HEK293T (cell line): Measurements from ENCODE around the gene FBXO28.

ENCODE experiments used
- CTCF ChIA-PET: fragments of 350-600 bp; formaldehyde crosslinking; extraction: SDS; loops from one replicate; lab custom pipeline; 2021; ENCODE audit warnings: antibody characterized with exemption, inconsistent platforms; lab: Yijun Ruan, JAX
- POLR2A ChIA-PET: fragments of 350-600 bp; formaldehyde crosslinking; extraction: SDS; loops from one replicate; lab custom pipeline; 2020; ENCODE audit warnings: antibody characterized with exemption, inconsistent platforms; lab: Yijun Ruan, JAX
- DNase-seq: peaks from one replicate; pipeline ENCODE4 v3.0.0; 2012; ENCODE audit warnings: mixed read lengths; ENCODE audit errors: extremely low spot score
- ARNT ChIP-seq: fragments of 450-650 bp; IDR thresholded peaks from 2 replicates; pipeline ENCODE4 v1.6.1; 2017; ENCODE audit warnings: mild to moderate bottlenecking
- BHLHE40 ChIP-seq: fragments of 450-650 bp; IDR thresholded peaks from 2 replicates; pipeline ENCODE4 v1.6.1; 2016; ENCODE audit warnings: mild to moderate bottlenecking, moderate library complexity, borderline replicate concordance
- CTBP1 ChIP-seq: fragments of 450-650 bp; IDR thresholded peaks from 2 replicates; pipeline ENCODE4 v1.6.1; 2016; ENCODE audit warnings: borderline replicate concordance
- ELF4 ChIP-seq: fragments of 450-650 bp; IDR thresholded peaks from 2 replicates; pipeline ENCODE4 v1.6.1; 2017; ENCODE audit warnings: antibody characterized with exemption
- FOXA1 ChIP-seq: fragments of 450-650 bp; IDR thresholded peaks from 2 replicates; pipeline ENCODE4 v1.6.1; 2016; ENCODE audit warnings: mild to moderate bottlenecking
- FOXK2 ChIP-seq: fragments of 450-650 bp; IDR thresholded peaks from 2 replicates; pipeline ENCODE4 v1.6.1; 2016; ENCODE audit warnings: mild to moderate bottlenecking
- FOXM1 ChIP-seq: fragments of 450-650 bp; IDR thresholded peaks from 2 replicates; pipeline ENCODE4 v1.6.1; 2017; ENCODE audit warnings: mild to moderate bottlenecking, borderline replicate concordance
- HDGF ChIP-seq: fragments of 450-650 bp; IDR thresholded peaks from 2 replicates; pipeline ENCODE4 v1.6.1; 2017; ENCODE audit warnings: antibody characterized with exemption, borderline replicate concordance
- L3MBTL2 ChIP-seq: fragments of 450-650 bp; conservative IDR thresholded peaks from 2 replicates; pipeline ENCODE4 v1.6.1; 2016; ENCODE audit warnings: mild to moderate bottlenecking
- LEF1 ChIP-seq: fragments of 450-650 bp; IDR thresholded peaks from 2 replicates; pipeline ENCODE4 v1.6.1; 2017; ENCODE audit warnings: mild to moderate bottlenecking, borderline replicate concordance
- NFRKB ChIP-seq: fragments of 450-650 bp; IDR thresholded peaks from 2 replicates; pipeline ENCODE4 v1.6.1; 2016; ENCODE audit warnings: mild to moderate bottlenecking, moderate library complexity
- SP1 ChIP-seq: fragments of 450-650 bp; IDR thresholded peaks from 2 replicates; pipeline ENCODE4 v1.6.1; 2017
- SUZ12 ChIP-seq: fragments of 450-650 bp; IDR thresholded peaks from 2 replicates; pipeline ENCODE4 v1.6.1; 2016; ENCODE audit warnings: mild to moderate bottlenecking
- TARDBP ChIP-seq: fragments of 450-650 bp; IDR thresholded peaks from 2 replicates; pipeline ENCODE4 v1.6.1; 2016
- ZNF384 ChIP-seq: fragments of 450-650 bp; IDR thresholded peaks from 2 replicates; pipeline ENCODE4 v1.6.1; 2016
- TF ChIP-seq, protein P1 (sequence below): fragments of 450-650 bp; IDR thresholded peaks from 2 replicates; pipeline ENCODE4 v1.6.1; 2016

Gene FBXO28

GRCh38 chr1:224109981-224110380 is 3.9 kb upstream of the FBXO28 start:
- no peak for DNase-seq
- TF ChIP-seq L3MBTL2, result no peak
- TF ChIP-seq CTBP1, result no peak
- TF ChIP-seq HDGF, result no peak
- no peak for TF ChIP-seq BHLHE40
- TF ChIP-seq FOXK2, result no peak
- no peak for TF ChIP-seq ELF4
- no peak for TF ChIP-seq SP1
- no peak for TF ChIP-seq NFRKB
- TF ChIP-seq LEF1, result no peak
- TF ChIP-seq FOXM1, result no peak
- no peak for TF ChIP-seq TARDBP
- no peak for TF ChIP-seq ZNF384
- TF ChIP-seq FOXA1, result no peak
- TF ChIP-seq SUZ12, result no peak
- TF ChIP-seq, protein P1, sequence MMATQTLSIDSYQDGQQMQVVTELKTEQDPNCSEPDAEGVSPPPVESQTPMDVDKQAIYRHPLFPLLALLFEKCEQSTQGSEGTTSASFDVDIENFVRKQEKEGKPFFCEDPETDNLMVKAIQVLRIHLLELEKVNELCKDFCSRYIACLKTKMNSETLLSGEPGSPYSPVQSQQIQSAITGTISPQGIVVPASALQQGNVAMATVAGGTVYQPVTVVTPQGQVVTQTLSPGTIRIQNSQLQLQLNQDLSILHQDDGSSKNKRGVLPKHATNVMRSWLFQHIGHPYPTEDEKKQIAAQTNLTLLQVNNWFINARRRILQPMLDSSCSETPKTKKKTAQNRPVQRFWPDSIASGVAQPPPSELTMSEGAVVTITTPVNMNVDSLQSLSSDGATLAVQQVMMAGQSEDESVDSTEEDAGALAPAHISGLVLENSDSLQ, result no peak
- no peak for TF ChIP-seq ARNT
- POLR2A ChIA-PET, result interaction anchor here (0.8 kb wide), 1 partner anchor 221 kb away, joined by 3 read pairs; no protein-coding TSS in a partner anchor
- CTCF ChIA-PET, result no interaction called here

DNA sequence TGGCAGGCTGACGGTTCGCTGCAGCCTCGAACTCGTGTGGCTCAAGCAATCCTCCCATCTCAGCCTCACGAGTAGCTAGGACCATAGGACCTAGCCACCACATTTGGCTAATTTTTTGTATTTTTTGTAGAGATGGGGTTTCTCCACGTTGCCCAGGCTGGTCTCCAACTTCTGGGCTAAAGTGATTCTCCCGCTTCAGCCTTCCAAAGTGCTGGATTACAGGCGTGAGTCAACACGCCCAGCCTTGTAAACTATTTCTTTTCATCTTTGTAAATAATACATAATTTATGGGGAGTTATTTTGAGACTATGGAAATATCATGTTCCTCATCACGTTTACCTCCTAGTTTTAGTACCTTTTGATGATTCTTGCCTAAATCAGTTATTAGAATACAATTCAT is 906 bp upstream of the FBXO28 start:
- CTCF ChIA-PET, result no interaction called here
- POLR2A ChIA-PET, result no interaction called here
- DNase-seq, result no peak
- TF ChIP-seq FOXA1, result no peak
- TF ChIP-seq FOXM1, result no peak
- TF ChIP-seq, protein P1, result no peak
- TF ChIP-seq BHLHE40, result no peak
- TF ChIP-seq NFRKB, result no peak
- no peak for TF ChIP-seq SUZ12
- no peak for TF ChIP-seq LEF1
- no peak for TF ChIP-seq FOXK2
- TF ChIP-seq ARNT, result no peak
- no peak for TF ChIP-seq CTBP1
- no peak for TF ChIP-seq ELF4
- TF ChIP-seq TARDBP, result no peak
- TF ChIP-seq SP1, result no peak
- TF ChIP-seq HDGF, result no peak
- no peak for TF ChIP-seq ZNF384
- TF ChIP-seq L3MBTL2, result no peak

GRCh38 chr1:224113545-224113917 is 380 bp upstream of the FBXO28 start:
- no peak for DNase-seq
- CTCF ChIA-PET, result interaction anchor here (0.6 kb wide), 1 partner anchor 258 kb away, joined by 3 read pairs; no protein-coding TSS in a partner anchor
- POLR2A ChIA-PET, result no interaction called here
- no peak for TF ChIP-seq ELF4
- TF ChIP-seq FOXM1, result no peak
- TF ChIP-seq CTBP1, result no peak
- no peak for TF ChIP-seq ARNT
- no peak for TF ChIP-seq TARDBP
- TF ChIP-seq BHLHE40, result no peak
- TF ChIP-seq LEF1, result no peak
- TF ChIP-seq L3MBTL2, result no peak
- TF ChIP-seq FOXK2, result no peak
- TF ChIP-seq FOXA1, result no peak
- TF ChIP-seq SUZ12, result no peak
- no peak for TF ChIP-seq NFRKB

DNA sequence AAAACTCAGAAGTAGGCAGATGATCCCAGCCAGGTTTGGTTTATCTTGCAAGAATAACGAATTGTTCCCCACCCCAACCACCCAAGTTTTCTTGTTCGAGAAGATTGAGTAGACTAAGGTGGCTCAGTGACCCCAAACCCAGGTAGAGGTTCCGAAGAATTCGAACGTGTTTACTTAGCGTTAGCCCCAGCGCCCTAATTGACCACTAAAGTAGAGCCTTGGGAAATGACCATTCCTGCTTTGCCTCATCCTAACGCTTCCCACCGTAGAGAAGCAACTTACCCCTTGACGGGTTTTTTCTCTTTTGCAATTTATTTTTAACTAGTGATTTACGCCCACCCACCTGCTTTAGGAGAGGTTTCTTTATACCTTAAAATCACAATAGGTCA is 870 bp downstream of the FBXO28 start:
- DNase-seq, result no peak
- no peak for TF ChIP-seq SUZ12
- no peak for TF ChIP-seq L3MBTL2
- TF ChIP-seq SP1, result no peak
- no peak for TF ChIP-seq ARNT
- TF ChIP-seq NFRKB, result no peak
- TF ChIP-seq TARDBP, result no peak
- no peak for TF ChIP-seq CTBP1
- no peak for TF ChIP-seq HDGF
- TF ChIP-seq LEF1, result no peak
- TF ChIP-seq FOXM1, result no peak
- no peak for TF ChIP-seq ZNF384
- TF ChIP-seq, protein P1, result no peak
- TF ChIP-seq BHLHE40, result no peak
- POLR2A ChIA-PET, result interaction anchor here (1.1 kb wide), 1 partner anchor 215 kb away, joined by 5 read pairs; the partner anchor contains the start of gene NVL
- CTCF ChIA-PET, result no interaction called here

GRCh38 chr1:224116131-224116530 is 2.2 kb downstream of the FBXO28 start:
- ChIA-PET CTCF (interaction anchor here (0.7 to 1.5 kb wide), 7 partner anchors 10 to 341 kb away, joined by 3 to 6 read pairs (median 3); partner anchors contain the start of gene NVL), POLR2A (interaction anchor here (1.2 to 1.6 kb wide), 2 partner anchors 123 to 214 kb away, joined by 3 to 10 read pairs; partner anchors contain the start of gene NVL)
- DNase-seq, result peak; percentile 58
- TF ChIP-seq, protein P1, result peak; percentile 41; the same call in 1 of the 2 replicates
- TF ChIP-seq SP1, result no peak

- DNase-seq, result no peak
- TF ChIP-seq HDGF (no peak), SP1 (no peak), LEF1 (no peak), CTBP1 (no peak), L3MBTL2 (no peak), BHLHE40 (no peak), ELF4 (no peak), FOXA1 (no peak), ZNF384 (no peak), ARNT (no peak), NFRKB (no peak), SUZ12 (no peak), TARDBP (no peak), FOXK2 (no peak)
- TF ChIP-seq, protein P1, result no peak
- CTCF ChIA-PET, result no interaction called here
- POLR2A ChIA-PET, result no interaction called here
Measured at GRCh38 chr1:224118688-224119087, 4.8 kb downstream of the FBXO28 start.
